NCI-H187 (cell line): Measurements from ENCODE around the gene RPH3AL.
"Not testable (repeated sequence)": the region's sequence is repeated elsewhere in the genome, so short reads cannot be mapped to it uniquely, and the experiment has no call there.

ENCODE experiments used
- DNase-seq, 2 experiments: peaks; one replicate each; lab custom pipeline; 2025; lab: John Stamatoyannopoulos, UW

Gene RPH3AL

DNA sequence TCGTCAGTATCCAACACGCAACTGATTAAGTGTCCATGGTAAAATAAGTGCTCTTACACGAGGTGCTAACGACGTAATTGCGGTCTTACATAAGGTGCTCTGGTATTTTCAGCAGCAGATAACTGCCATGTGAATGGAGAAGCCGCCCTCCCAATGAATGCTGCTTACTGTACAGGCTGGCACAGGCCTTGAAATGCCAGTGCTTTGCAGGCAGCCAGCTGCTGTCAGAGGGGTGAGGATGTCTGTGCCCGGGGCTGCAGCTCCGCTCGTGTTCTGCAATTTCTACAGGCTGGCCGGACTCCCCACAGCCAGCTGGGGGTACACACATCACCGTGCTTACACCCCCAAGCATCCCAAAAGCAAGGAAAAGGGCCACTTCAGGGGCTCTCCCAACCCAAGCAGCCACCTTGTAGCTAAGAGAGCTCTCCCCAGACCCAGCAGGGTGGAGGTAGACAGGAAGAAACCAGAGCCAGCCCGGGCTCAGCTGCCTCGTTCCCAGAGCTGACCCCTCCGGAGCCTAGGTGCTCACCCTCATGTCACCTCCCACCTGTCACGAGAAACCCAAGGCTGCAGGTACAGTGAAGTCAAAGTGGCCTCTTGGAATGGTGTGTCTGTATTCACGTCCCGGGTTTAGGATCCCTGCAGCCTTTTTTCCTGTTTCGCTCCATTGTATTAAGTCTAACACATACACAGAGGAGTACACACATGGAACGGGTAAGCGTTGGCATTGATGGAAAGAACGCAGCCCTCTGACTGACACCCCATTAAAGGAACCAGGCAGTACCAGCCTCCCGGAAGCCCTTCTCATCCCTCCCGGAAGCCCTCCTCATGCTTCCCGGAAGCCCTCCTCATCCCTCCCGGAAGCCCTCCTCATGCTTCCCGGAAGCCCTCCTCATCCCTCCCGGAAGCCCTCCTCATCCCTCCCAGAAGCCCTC, 27.2 kb upstream of the RPH3AL start:
- no peak for DNase-seq

DNA sequence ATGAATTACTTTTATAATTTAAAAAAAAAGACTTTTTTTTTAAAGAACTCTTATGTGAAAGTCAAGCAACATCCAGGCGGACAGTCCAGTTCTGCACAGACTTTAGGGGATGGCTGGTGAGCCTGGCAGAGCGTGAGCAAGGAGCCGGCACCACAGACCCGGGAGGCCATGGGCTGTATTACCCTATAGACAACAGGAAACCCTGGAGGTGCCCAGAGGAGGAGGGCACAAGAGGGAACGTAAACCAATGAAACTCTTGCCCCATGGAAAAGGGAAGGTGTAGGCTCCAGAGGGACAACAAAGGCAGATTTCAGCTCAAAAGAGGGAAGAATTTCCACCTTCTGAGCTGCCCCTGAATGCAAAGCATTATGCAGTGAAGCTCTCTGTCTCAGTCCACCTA, 25.5 kb upstream of the RPH3AL start:
- no peak for DNase-seq

DNA sequence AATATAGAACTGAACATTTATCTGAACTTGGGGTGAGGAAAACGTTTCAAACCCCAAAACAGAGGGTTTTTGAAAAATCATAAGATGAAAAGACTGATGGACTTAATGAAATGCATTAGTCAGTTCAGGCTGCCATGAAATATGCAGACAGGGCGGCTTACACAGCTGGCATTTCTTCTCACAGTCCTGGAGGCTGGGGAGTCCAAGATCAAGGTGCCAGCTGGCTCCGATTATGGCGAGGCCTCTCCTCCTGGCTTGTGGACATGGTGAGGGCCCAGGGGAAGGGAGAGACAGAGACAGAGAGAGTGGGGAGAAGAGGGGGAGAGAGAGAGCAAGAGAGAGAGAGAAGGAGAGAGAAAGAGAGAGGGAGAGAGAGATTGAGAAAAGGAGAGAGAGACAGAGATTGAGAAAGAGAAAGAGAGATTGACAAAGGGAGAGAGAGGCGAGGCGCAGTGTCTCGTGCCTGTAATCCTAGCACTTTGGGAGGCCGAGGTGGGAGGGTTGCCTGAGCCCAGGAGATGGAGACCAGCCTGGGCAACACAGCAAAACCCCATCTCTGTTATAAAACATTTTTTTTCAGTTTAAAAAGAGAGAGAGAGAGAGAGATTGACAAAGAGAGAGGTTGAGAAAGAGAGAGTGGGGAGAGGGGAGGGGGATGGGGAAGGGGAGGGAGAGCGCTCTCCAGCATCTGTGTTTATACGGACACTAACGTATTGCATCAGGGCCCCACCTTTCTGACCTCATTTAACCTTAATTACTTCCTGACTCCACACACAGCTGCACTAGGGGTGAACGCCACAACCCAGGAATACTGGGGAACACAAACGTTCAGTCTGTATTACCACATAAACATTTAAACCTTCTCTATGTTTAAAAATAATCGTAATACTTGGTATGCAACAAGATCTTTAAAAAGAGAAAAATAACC, 24.6 kb upstream of the RPH3AL start:
- no peak for DNase-seq

DNA sequence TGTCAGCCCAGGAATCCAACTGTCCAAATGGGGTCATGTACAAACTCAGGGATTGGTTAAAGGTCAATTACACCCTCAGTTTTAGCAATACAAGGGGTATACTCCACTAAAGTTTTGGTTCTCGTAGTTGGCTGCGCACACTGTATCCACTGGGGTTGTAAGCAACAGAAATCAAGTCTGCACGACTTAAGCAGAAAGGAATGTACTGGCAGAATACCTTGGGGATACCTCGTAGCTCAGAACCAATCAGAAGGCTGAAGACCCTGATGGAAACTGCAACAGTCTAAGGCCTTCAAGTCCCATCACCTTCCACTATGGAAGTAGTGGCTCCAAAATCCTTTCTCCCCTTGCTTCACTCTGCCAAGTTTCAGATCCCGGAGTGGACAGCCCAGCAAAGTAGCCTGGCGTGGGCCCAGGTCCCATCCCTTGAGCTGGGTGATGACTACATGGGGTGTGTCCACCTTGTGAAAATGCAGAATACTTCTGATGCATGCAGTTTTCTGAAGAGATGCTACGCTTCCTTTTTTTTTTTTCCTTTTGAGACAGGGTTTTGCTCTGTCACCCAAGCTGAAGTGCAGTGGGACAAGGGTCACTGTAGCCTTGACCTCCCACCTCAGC, 21.1 kb upstream of the RPH3AL start:
- no peak for DNase-seq

DNA sequence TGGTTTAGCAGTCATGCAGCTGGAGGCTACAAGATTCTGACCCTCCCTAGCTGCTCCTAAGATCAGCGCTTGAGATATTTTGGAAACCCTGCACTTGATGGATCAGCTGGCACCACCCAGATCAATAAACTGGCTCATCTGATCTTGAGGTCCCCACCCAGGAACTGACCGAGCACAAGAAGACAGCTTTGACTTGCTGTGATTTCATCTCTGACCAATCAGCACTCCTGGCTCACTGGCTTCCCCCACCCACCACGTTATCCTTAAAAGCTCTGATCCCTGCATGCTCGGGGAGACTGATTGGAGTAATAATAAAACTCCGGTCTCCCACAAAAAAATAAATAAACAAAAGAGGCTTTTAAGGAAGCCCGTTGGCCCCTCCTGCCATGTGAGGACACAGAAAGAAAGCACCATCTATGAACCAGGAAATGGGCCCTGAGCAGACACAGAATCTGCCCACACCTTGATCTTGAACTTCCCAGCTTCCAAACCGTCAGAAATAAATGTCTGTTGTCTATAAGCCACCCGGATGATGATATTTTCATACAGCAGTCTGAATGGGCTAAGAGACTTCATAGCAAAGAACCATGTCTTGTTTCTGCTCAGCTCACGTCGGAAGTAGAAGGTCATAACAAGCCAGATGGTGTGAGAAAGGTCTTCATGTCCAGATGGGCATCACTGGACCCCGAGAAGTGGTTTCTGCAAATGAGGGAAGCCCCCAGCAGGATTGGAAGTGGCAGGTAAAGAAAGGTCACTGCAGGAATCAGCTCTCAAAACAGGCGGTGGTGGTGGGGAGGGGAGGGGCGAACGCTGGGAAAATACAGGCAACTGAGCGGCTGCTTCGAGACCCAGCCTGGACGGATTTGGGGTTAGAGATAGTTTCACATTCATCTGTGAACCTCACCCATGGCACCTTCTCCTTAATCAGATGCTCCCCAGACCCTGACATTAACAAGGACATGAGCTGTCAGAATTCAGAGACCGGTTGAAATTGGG, 19.8 kb upstream of the RPH3AL start:
- DNase-seq = no peak

DNA sequence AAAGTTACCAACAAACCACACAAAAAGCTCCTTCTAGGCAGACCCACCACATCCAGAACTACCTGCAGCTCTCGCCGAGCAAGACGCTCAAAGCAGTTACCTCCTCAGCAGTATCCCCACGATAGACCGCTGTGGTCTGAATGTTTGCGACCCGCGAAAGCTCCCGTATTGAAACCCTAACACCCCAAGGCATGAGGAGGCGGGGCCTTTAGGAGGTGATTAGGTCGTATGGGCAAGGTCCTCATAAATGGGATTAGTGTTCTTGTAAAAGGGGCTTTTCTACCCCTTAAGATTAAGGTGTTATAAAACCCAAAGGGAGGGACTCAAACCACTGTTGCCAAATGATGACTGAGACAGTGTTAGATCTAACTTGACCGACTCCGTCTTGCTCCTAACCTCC, 19.0 kb upstream of the RPH3AL start:
- no peak for DNase-seq

DNA sequence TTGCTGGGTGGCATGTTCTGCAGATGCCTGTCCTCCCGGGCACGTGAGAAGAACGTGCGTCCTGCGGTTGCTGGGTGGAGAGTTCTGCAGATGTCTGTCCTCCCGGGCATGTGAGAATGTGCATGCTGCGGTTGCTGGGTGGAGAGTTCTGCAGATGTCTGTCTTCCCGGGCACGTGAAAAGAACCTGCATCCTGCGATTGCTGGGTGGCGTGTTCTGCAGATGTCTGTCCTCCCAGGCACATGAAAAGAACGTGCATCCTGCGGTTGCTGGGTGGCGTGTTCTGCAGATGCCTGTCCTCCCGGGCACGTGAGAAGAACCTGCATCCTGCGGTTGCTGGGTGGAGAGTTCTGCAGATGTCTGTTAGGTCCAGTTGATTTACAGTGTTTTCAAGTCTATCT, 15.0 kb upstream of the RPH3AL start:
- DNase-seq = not testable (repeated sequence)

DNA sequence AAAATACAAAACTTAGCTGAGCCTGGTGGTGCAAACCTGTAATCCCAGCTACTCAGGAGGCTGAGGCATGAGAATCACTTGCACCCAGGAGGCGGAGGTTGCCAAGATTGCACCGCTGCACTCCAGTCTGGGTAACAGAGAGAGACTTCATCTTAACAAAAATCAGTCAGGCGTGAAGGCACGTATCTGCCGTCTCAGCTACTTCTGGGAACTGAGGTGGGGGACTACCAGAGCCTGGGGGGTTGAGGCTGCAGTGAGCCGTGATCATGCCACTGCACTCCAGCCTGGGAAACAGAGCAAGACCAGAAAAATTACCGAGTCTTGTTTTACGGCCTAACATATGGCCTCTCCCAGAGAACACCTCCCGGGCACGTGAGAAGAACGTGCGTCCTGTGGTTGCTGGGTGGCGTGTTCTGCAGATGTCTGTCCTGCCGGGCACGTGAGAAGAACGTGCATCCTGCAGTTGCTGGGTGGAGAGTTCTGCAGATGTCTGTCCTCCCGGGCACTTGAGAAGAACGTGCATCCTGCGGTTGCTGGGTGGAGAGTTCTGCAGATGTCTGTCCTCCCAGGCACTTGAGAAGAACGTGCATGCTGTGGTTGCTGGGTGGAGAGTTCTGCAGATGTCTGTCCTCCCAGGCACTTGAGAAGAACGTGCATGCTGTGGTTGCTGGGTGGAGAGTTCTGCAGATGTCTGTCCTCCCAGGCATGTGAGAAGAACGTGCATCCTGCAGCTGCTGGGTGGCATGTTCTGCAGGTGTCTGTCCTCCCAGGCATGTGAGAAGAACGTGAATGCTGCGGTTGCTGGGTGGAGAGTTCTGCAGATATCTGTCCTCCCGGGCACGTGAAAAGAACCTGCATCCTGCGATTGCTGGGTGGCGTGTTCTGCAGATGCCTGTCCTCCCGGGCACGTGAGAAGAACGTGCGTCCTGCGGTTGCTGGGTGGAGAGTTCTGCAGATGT, 14.3 kb upstream of the RPH3AL start:
- DNase-seq = not testable (repeated sequence)

DNA sequence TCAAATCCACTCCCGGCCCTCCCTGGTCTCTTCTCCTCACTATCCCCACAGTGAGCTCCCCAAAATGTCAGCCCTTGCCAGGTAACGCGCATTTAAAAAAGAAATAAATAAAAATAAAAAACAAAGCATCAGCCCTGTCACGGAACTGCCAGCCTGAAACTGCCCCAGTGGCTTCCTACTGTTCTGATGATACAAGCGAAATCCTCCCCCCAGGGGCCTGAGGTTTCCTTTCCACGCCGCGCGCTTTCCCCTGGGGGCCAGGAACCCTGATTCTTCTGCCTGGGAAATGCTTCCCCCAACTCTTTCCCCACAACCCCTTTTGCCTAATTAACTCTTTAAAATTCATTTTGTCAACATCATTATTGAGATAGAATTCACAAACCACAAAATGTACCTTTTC, 12.2 kb upstream of the RPH3AL start:
- DNase-seq = no peak

DNA sequence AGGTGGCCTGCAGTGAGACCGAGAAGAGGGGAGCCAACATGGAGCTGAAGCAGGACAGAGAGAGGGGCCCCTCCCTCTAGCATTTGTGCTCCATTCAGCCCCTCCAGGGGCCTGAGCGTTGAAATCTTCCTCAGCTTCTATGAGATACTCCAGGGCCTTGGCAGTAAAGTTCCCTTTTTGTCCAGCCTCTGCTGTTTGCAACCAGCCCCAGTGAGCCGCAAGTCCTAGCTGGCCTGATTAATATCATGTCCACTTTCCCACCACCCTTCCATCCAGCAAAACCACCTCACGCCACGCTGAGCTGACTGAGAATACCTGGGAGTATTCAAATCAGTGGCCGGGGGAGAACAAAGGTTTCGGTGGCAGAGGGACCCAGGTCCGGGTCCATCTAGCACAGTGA, 11.7 kb upstream of the RPH3AL start:
- no peak for DNase-seq

DNA sequence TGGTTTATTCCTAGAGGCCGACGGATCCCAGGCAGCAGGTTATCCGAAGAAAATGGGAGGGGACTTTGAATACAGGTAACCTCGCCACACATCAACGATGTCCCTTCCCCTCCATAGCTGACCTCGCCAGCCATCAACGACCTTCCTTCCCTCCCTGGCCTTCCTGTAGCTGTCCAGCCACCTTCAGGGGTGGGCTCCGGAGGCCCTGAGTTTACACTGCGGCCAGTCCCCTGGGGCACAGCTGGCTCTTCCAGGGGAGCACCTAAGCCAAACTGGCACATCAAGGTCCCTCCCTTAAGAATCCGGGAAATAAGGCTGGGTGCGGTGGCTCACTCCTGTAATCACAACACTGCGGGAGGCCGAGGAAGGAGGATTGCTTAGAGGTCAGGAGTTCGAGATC, 10.1 kb upstream of the RPH3AL start:
- no peak for DNase-seq

DNA sequence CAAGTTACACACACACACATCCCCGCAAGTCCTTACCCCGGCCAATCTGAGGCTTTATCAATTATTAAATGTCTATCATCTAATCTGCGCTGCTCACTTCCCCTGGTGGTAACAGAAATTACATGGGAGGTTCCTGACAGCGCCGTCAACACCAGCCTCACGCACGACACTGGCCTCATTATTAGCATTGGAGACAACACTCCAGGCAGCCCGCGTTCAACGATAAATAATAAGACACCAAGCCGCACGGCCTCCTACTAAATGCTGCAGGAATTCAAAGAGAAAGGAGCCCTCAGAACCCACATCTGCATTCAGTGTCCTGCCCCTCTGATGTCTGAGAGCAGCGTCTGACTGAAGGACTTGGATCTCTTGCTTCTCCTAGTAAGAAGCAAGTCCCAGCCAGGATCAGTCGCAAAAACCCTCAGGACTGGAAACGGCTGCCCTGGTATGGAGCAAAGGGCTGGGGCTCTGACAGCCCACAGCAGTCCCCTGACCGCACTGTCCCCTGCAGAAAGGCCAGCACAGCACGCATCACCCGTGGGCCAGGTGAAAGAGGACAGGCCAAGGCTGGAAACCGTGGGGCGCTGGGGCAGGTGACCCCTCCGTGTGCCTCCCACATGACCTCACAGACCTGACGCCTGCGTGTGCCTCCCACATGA, 7.6 kb upstream of the RPH3AL start:
- no peak for DNase-seq

DNA sequence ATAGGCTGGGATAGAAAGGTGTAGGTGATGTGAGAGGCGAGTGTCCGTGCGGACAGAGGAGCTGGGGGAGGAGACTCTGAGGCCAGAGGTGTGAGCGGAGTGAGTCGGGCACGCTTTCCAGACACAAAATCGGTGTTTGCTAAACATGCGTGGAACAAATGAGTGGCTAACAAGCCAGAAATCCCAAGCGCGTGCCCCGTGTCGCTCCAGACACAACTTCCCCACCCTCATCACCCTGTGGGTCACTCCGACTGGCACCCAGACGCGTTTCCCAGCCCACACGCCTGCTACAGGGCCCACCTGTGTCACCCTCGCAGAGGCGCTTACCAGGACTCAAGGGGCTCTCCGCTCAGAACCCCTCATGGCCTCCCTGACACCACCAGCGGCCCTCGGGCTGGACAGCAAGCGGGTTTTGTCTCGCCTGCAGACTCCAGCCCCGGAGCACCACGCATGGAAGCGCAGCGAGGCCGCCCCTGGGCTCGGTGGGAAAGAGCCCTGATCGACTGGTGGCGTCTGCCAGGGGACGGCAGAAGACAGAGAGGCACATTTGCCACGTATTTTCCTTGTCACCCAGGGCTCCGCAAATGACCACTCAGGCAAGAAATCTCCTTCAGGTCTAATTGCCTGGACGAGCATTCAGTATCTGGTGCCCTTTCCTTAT, 6.0 kb upstream of the RPH3AL start:
- DNase-seq = no peak

DNA sequence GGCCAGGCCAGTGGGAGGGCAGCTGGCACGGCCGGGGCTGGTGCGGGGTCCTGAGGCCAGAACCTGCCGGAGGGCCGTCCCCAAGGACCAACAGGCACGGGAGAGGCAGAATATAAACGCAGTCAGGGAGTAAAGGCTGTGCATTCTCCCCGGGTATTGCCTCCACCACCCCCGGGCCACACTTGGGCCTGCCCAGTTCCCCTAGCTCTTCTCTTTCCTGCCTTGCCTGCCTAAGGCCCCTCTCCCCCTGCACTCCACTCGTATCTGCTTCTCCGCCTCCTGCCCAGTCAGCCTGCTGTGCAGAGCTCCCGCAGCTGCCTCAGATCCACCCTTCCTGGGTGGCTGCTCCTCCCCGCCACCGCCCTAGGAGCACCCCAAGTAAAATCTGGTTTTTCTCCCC, 5.0 kb upstream of the RPH3AL start:
- DNase-seq = no peak

DNA sequence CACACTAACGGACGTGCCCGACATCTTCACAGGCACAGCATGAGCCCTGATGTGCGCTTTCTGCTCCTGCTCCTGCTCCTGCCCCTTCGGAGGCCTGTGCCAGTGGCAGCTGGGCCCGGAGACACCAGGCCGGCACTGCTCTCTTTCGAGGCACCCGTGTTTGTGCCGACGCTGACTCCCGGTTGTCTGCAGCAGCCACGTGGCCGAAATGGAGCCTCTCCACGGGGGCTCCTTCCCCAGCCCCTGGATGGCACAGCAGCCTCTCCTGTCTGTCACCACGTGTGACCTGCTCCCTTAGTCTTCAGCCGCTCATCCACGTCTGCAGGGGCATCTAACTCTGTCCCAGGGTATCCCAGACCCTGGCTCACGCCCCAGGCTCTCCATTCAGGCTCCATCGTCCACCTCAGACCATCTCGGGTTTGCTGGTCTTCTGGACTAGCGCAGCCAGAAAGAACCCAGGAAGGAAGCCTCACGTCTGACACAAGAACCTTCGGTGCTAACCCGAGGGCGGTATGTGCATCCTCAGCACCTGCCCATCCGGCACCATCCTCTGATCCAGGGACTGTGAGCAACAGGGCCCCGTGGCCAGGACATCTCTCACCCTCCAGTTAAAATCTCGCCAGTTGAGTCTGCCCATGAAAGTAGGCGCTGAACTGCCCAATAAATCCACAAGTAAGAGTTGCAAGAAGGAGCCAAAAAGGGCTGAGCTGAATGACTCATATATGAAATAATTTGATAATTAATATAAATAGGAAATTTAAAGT, 4.2 kb upstream of the RPH3AL start:
- no peak for DNase-seq

DNA sequence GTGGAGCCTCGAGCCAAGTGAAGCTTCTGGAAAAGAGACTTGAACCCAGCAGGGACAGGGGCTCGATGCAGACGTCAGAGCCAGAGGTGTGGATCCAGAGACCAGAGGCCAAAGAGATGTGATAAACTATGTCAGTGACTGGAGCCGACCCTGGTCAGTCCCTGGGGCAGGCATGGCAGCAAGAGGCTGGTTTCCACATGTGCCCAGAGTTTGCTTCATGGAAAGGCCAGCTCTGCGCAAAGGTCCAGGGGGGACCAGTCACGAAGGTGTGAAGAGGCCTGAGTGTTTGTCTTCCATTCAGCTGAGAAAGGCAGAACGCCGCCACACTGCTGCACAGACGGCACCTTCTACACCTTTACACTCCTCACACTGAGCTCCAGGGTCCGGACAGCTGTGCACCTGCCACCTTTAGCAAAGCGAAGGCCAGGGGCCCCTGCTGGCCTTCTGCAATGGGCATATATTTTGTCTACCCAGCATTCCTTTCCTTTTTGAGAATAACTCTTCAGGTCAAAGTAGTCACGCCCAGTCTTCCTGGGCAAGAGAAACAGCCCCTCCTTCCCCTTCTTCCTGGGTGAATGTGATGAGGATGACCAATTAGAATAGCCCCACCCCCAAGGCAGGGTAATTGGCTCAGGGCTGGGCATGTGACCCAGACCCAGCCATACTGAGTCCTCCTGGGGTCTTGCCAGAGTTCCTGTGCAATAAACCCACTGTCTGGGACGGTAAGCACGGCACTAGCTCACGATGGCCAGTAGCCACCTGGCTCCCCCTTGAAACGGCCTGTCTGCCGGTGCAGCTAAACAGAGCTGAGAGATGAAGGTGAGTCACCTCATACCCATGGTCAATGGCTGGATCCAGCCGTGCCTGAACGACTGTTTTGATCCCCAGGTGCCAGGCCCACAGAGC, 2.3 kb upstream of the RPH3AL start:
- DNase-seq = no peak

DNA sequence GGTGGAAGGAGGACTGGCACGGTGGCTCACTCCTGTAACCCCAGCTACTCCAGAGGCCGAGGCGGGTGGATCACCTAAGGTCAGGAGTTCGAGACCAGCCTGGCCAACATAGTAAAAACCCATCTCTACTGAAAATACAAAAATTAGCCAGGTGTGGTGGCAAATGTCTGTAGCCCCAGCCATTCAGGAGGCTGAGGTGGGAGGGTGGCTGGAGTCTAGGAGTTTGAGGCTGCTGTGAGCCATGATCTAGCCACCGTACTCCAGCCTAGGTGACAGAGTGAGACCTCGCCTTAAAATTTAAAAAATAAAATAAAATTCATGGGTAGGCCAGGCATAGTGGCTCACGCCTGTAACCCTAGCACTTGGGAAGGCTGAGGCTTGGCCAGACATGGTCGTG, 1.2 kb upstream of the RPH3AL start:
- no peak for DNase-seq
